DND-41 (cell line): Measurements from ENCODE around the gene ATP4B.

Experiments
- ATAC-seq: fragments of 200-7000 bp; cut with Tn5 transposase; 3 replicates; pipeline ENCODE4 v1.9.1; 2021; ENCODE audit warnings: low read depth; ENCODE audit not compliant: insufficient read depth
- DNase-seq: peaks from one replicate; pipeline ENCODE4 v3.0.0-alpha.2; 2020
- H2AFZ ChIP-seq: 2 replicates; pipeline ENCODE4 v1.6.0; 2012; ENCODE audit warnings: low read depth, low read length
- H3K27ac ChIP-seq: 2 replicates; pipeline ENCODE4 v1.5.1; 2012; ENCODE audit warnings: low read length, inconsistent platforms
- H3K27me3 ChIP-seq: fragments of 200-600 bp; sonication (generic); 2 replicates; pipeline ENCODE4 v1.6.0; 2012; ENCODE audit warnings: low read length, mild to moderate bottlenecking, inconsistent platforms; ENCODE audit not compliant: insufficient read depth, poor library complexity
- H3K36me3 ChIP-seq: 2 replicates; pipeline ENCODE4 v1.5.1; 2012; ENCODE audit warnings: low read length, inconsistent platforms; ENCODE audit not compliant: insufficient read depth
- H3K4me1 ChIP-seq: 2 replicates; pipeline ENCODE4 v1.5.1; 2012; ENCODE audit warnings: mild to moderate bottlenecking, low read length; ENCODE audit not compliant: insufficient read depth
- H3K4me2 ChIP-seq: 2 replicates; pipeline ENCODE4 v1.6.0; 2012; ENCODE audit warnings: mild to moderate bottlenecking, moderate library complexity, low read length, inconsistent platforms; ENCODE audit not compliant: insufficient read depth
- H3K4me3 ChIP-seq, 2 experiments: fragments of 200-600 bp in 1 of 2; shearing (Covaris generic) in 1 of 2; 2 replicates each; pipeline ENCODE4 v1.5.1; 2012 to 2016; ENCODE audit warnings: inconsistent platforms in 2 of 2, low read length in 2 of 2, mild to moderate bottlenecking in 2 of 2, low read depth in 1 of 2, moderate library complexity in 1 of 2
- H3K79me2 ChIP-seq: 2 replicates; pipeline ENCODE4 v1.6.0; 2012; ENCODE audit warnings: low read length, inconsistent platforms; ENCODE audit not compliant: insufficient read depth
- H3K9ac ChIP-seq: 2 replicates; pipeline ENCODE4 v1.6.0; 2012; ENCODE audit warnings: low read depth, mild to moderate bottlenecking, inconsistent platforms, low read length, moderate library complexity
- H3K9me3 ChIP-seq: 2 replicates; pipeline ENCODE4 v1.5.1; 2012; ENCODE audit warnings: low read length, moderate library complexity, mild to moderate bottlenecking, inconsistent platforms; ENCODE audit not compliant: insufficient read depth, severe bottlenecking
- H4K20me1 ChIP-seq: 2 replicates; pipeline ENCODE4 v1.6.0; 2012; ENCODE audit warnings: low read length; ENCODE audit not compliant: insufficient read depth
- CTCF ChIP-seq: IDR thresholded peaks from 2 replicates; pipeline ENCODE4 v1.5.1; 2012; ENCODE audit warnings: borderline replicate concordance, low read length, moderate library complexity, mild to moderate bottlenecking; ENCODE audit not compliant: poor library complexity, severe bottlenecking; ENCODE audit errors: extremely low read depth
- EZH2 ChIP-seq: IDR thresholded peaks from 3 replicates; pipeline ENCODE4 v1.6.1; 2012; ENCODE audit warnings: borderline replicate concordance, low read depth, mild to moderate bottlenecking, moderate library complexity, low read length, inconsistent platforms; ENCODE audit not compliant: severe bottlenecking

The ATP4B gene

GRCh38 chr13:113635709-113636108 is 22.3 kb downstream of the ATP4B start:
- Histone ChIP-seq H3K9me3 (no peaks in the 10 kb centered on the region), H3K9ac (no peak overlapping the region), H3K4me3 (no peak overlapping the region), H3K4me1 (no peaks in the 10 kb centered on the region), H3K36me3 (peaks cover 99% of the 10 kb centered on the region), H3K27me3 (no peaks in the 10 kb centered on the region), H3K27ac (no peak overlapping the region), H4K20me1 (peaks cover 70% of the 10 kb centered on the region), H3K79me2 (peaks cover 14% of the 10 kb centered on the region; the same call in 1 of the 2 replicates), H3K4me2 (no peak overlapping the region), H2AFZ (no peak overlapping the region)
- no peak for DNase-seq
- TF ChIP-seq EZH2 (no peak), CTCF (no peak)
- no peak for ATAC-seq

- Histone ChIP-seq H3K79me2 (peaks cover 21% of the 10 kb centered on the region), H3K4me3 (no peak overlapping the region), H3K4me1 (no peaks in the 10 kb centered on the region)
Observed at GRCh38 chr13:113635048-113635420, 23.0 kb downstream of the ATP4B start.

GRCh38 chr13:113634279-113635047 is 23.5 kb downstream of the ATP4B start:
- Histone ChIP-seq H3K4me2 (no peak overlapping the region), H3K27me3 (no peaks in the 10 kb centered on the region), H2AFZ (no peak overlapping the region), H3K4me3 (no peak overlapping the region), H3K27ac (no peak overlapping the region), H4K20me1 (peaks cover 77% of the 10 kb centered on the region), H3K79me2 (peaks cover 27% of the 10 kb centered on the region), H3K9ac (no peak overlapping the region), H3K9me3 (no peaks in the 10 kb centered on the region), H3K36me3 (peaks cover 95% of the 10 kb centered on the region), H3K4me1 (no peaks in the 10 kb centered on the region)
- TF ChIP-seq EZH2, result no peak
- no peak for TF ChIP-seq CTCF
- ATAC-seq (no peak), DNase-seq (no peak)

More at GRCh38 chr13:113635048-113635420, 23.0 kb downstream of the ATP4B start:
- Histone ChIP-seq H3K4me2 (no peak overlapping the region), H3K9me3 (no peaks in the 10 kb centered on the region), H3K27ac (no peak overlapping the region), H3K9ac (no peak overlapping the region), H2AFZ (no peak overlapping the region), H3K36me3 (peaks cover 95% of the 10 kb centered on the region), H3K27me3 (no peaks in the 10 kb centered on the region), H4K20me1 (peaks cover 74% of the 10 kb centered on the region)
- ATAC-seq (no peak), DNase-seq (no peak)
- TF ChIP-seq EZH2, result no peak
- no peak for TF ChIP-seq CTCF
